ENCODE measurements around the gene ID3. TPM values are rescaled to one million over a fixed set of nuclear protein-coding genes. Genes with fewer than 3 reads are reported as not detected.

Gene ID3
- total and polyA plus RNA-seq, 2 donors (not counting 3 experiments of a cell fraction or from before 2014, with no cell fraction given), result 277 to 971 TPM

- no TSS peak for BruUV-seq (replicated peaks)
- H3K36me3 ChIP-seq (ENCODE audit: control insufficient read depth in 2 of 2, extremely low read depth in 1 of 2, insufficient read depth in 2 of 2, low read length in 2 of 2), result no peaks in the 10 kb centered on the region
- H3K4me1 ChIP-seq (ENCODE audit: control insufficient read depth, extremely low read depth, insufficient read depth, low read length), result peaks cover 34% of the 10 kb centered on the region
- no peaks in the 10 kb centered on the region for H4K20me1 ChIP-seq (replicated peaks; ENCODE audit: control insufficient read depth, extremely low read depth, insufficient read depth, low read length)
- no peak overlapping the region for H2AFZ ChIP-seq (ENCODE audit: low read depth, low read length)
- intact Hi-C loops (cut with micrococcal nuclease), result no loop called here
- no peaks in the 10 kb centered on the region for H3K27me3 ChIP-seq (ENCODE audit: control insufficient read depth in 2 of 2, insufficient read depth in 2 of 2, low read length in 2 of 2)
- FAIRE-seq (no peak), DNase-seq (ENCODE audit: low read depth, low spot score) (no peak)
- no peak overlapping the region for H3K4me2 ChIP-seq (ENCODE audit: insufficient read depth, low read length)
- no peaks in the 10 kb centered on the region for H3K9me1 ChIP-seq (replicated peaks; ENCODE audit: control insufficient read depth, extremely low read depth, insufficient read depth, low read length)
- no peaks in the 10 kb centered on the region for H3K9me3 ChIP-seq (replicated peaks; ENCODE audit: control insufficient read depth, insufficient read depth, low read length)
- ChIA-PET CTCF (interaction anchor here (1.0 to 24.8 kb wide), 4 partner anchors 8 to 74 kb away, joined by 3 to 1069 read pairs (median 8); no protein-coding TSS in a partner anchor), POLR2A (interaction anchor here (0.8 kb wide), 1 partner anchor 8 kb away, joined by 4 read pairs; no protein-coding TSS in a partner anchor)
- no peak for TF ChIP-seq MYC (IDR thresholded peaks at IDR 0.05; ENCODE audit: low read depth, low read length)
- TF ChIP-seq JUN (IDR thresholded peaks at IDR 0.05; ENCODE audit: borderline replicate concordance, insufficient read depth, insufficient read length, low read depth), result no peak
- TF ChIP-seq MAX (IDR thresholded peaks at IDR 0.05; ENCODE audit: insufficient read depth, insufficient read length), result no peak
- TF ChIP-seq, protein P1, sequence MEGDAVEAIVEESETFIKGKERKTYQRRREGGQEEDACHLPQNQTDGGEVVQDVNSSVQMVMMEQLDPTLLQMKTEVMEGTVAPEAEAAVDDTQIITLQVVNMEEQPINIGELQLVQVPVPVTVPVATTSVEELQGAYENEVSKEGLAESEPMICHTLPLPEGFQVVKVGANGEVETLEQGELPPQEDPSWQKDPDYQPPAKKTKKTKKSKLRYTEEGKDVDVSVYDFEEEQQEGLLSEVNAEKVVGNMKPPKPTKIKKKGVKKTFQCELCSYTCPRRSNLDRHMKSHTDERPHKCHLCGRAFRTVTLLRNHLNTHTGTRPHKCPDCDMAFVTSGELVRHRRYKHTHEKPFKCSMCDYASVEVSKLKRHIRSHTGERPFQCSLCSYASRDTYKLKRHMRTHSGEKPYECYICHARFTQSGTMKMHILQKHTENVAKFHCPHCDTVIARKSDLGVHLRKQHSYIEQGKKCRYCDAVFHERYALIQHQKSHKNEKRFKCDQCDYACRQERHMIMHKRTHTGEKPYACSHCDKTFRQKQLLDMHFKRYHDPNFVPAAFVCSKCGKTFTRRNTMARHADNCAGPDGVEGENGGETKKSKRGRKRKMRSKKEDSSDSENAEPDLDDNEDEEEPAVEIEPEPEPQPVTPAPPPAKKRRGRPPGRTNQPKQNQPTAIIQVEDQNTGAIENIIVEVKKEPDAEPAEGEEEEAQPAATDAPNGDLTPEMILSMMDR (IDR thresholded peaks at IDR 0.05; ENCODE audit: extremely low read depth in 1 of 2, insufficient read depth in 1 of 2, low read depth in 1 of 2, low read length in 2 of 2), result no peak
- TF ChIP-seq EZH2 (IDR thresholded peaks at IDR 0.05; ENCODE audit: borderline replicate concordance, low read depth, low read length, severe bottlenecking), result no peak
- TF ChIP-seq POLR2A (IDR thresholded peaks at IDR 0.05; ENCODE audit: low read depth, low read length), result no peak
- no peak for TF ChIP-seq POLR2AphosphoS5 (IDR thresholded peaks at IDR 0.05; ENCODE audit: insufficient read depth, low read depth, low read length)
- TF ChIP-seq FOS (IDR thresholded peaks at IDR 0.05; ENCODE audit: borderline replicate concordance, insufficient read depth, low read length), result no peak
- no peak for TF ChIP-seq GATA2 (IDR thresholded peaks at IDR 0.05; ENCODE audit: insufficient read depth, insufficient read length, low read depth, low read length)
- no peak overlapping the region for H3K27ac ChIP-seq (ENCODE audit: insufficient read depth, low read depth, low read length)
- H3K9ac ChIP-seq (replicated peaks; ENCODE audit: extremely low read depth, insufficient read depth, low read length), result no peak overlapping the region
- dilution Hi-C loops (cut with MboI; ENCODE audit: extremely low pct_ligation_motif_present, low sequenced_read_pairs), result no loop called here
- no peak overlapping the region for H3K4me3 ChIP-seq (replicated peaks in 1 of 3; ENCODE audit: insufficient read depth in 1 of 3, low read depth in 1 of 3, low read length in 3 of 3)
- peaks cover 10% of the 10 kb centered on the region for H3K79me2 ChIP-seq (ENCODE audit: control insufficient read depth, insufficient read depth, low read length)
Measured at GRCh38 chr1:23563755-23564374, 4.6 kb upstream of the ID3 start.
